IPS DF 6.9 (cell line): Measurements from ENCODE around the gene PLXDC1.
"Not testable (repeated sequence)": the region's sequence is repeated elsewhere in the genome, so short reads cannot be mapped to it uniquely, and the experiment has no call there.

Experiments
- DNase-seq: peaks from one replicate; pipeline ENCODE4 v3.0.0-alpha.2; 2013; ENCODE audit warnings: low read depth, low spot score
- H3K27ac ChIP-seq: one replicate; pipeline ENCODE4 v1.5.1; 2013; ENCODE audit warnings: low read length, control low read depth
- H3K27me3 ChIP-seq: 2 replicates; pipeline ENCODE4 v1.6.1; 2013; ENCODE audit warnings: mild to moderate bottlenecking, low read length; ENCODE audit not compliant: control insufficient read depth, insufficient read depth
- H3K36me3 ChIP-seq: 2 replicates; pipeline ENCODE4 v1.6.1; 2013; ENCODE audit warnings: low read length; ENCODE audit not compliant: control insufficient read depth, insufficient read depth
- H3K4me1 ChIP-seq: 2 replicates; pipeline ENCODE4 v1.6.1; 2013; ENCODE audit warnings: low read length; ENCODE audit not compliant: control insufficient read depth, insufficient read depth
- H3K4me3 ChIP-seq: 2 replicates; pipeline ENCODE4 v1.5.1; 2013; ENCODE audit warnings: mild to moderate bottlenecking, low read length
- H3K9me3 ChIP-seq: 2 replicates; pipeline ENCODE4 v1.6.1; 2013; ENCODE audit warnings: low read length, inconsistent platforms; ENCODE audit not compliant: control insufficient read depth, insufficient read depth
- WGBS: extraction: QIAGEN DNeasy Blood & Tissue Kit; methylation state at CpG from one replicate; pipeline ENCODE4 v1.1.7; 2013; ENCODE audit warnings: mixed read lengths, missing lambda C conversion rate; ENCODE audit not compliant: insufficient read length, insufficient coverage; 5-methylcytosine and 5-hydroxymethylcytosine counted together

The PLXDC1 gene

GRCh38 chr17:39071573-39071972 lies 79.9 kb downstream of the PLXDC1 start:
- Histone ChIP-seq H3K4me3 (no peak overlapping the region), H3K36me3 (no peaks in the 10 kb centered on the region), H3K27ac (no peak overlapping the region), H3K9me3 (no peaks in the 10 kb centered on the region), H3K27me3 (no peaks in the 10 kb centered on the region), H3K4me1 (peaks cover 2% of the 10 kb centered on the region; the same call in 1 of the 2 replicates)
- WGBS: no CpG with 5 or more reads among the region's 4 CpGs
- DNase-seq: no peak

GRCh38 chr17:39069114-39069756 lies 82.2 kb downstream of the PLXDC1 start:
- Histone ChIP-seq H3K27me3 (no peaks in the 10 kb centered on the region), H3K4me3 (no peak overlapping the region), H3K4me1 (peaks cover 4% of the 10 kb centered on the region), H3K36me3 (no peaks in the 10 kb centered on the region), H3K27ac (no peak overlapping the region), H3K9me3 (no peaks in the 10 kb centered on the region)
- WGBS: no CpG with 5 or more reads among the region's 8 CpGs
- DNase-seq: no peak

- no peak overlapping the region for H3K27ac ChIP-seq
- WGBS: no CpG with 5 or more reads among the region's 5 CpGs
Observed at GRCh38 chr17:39064819-39065218, 86.6 kb downstream of the PLXDC1 start.

GRCh38 chr17:39064374-39064773 lies 87.1 kb downstream of the PLXDC1 start:
- Histone ChIP-seq H3K9me3 (no peaks in the 10 kb centered on the region), H3K27ac (no peak overlapping the region), H3K27me3 (no peaks in the 10 kb centered on the region), H3K36me3 (no peaks in the 10 kb centered on the region), H3K4me3 (no peak overlapping the region), H3K4me1 (peaks cover 2% of the 10 kb centered on the region; the same call in 1 of the 2 replicates)
- DNase-seq: no peak
- no CpG with 5 or more reads among the region's 5 CpGs for WGBS

More at GRCh38 chr17:39064819-39065218, 86.6 kb downstream of the PLXDC1 start:
- no peaks in the 10 kb centered on the region for H3K9me3 ChIP-seq
- no peak overlapping the region for H3K4me3 ChIP-seq
- H3K4me1 ChIP-seq: peaks cover 2% of the 10 kb centered on the region
- no peaks in the 10 kb centered on the region for H3K27me3 ChIP-seq
- no peak for DNase-seq
- H3K36me3 ChIP-seq: no peaks in the 10 kb centered on the region

- no CpG with 5 or more reads among the region's 1 CpG for WGBS
- Histone ChIP-seq H3K4me1 (peaks cover 2% of the 10 kb centered on the region; the same call in 1 of the 2 replicates), H3K4me3 (no peak overlapping the region), H3K9me3 (no peaks in the 10 kb centered on the region), H3K36me3 (no peaks in the 10 kb centered on the region), H3K27ac (no peak overlapping the region), H3K27me3 (no peaks in the 10 kb centered on the region)
- no peak for DNase-seq
Observed at GRCh38 chr17:39063681-39064069, 87.8 kb downstream of the PLXDC1 start.

- Histone ChIP-seq H3K27me3 (no peaks in the 10 kb centered on the region), H3K36me3 (no peaks in the 10 kb centered on the region), H3K4me1 (peaks cover 2% of the 10 kb centered on the region; the same call in 1 of the 2 replicates), H3K4me3 (no peak overlapping the region), H3K9me3 (no peaks in the 10 kb centered on the region), H3K27ac (no peak overlapping the region)
- DNase-seq: no peak
- no CpG with 5 or more reads among the region's 8 CpGs for whole genome bisulfite sequencing
Observed at GRCh38 chr17:39062846-39063680, 88.4 kb downstream of the PLXDC1 start.

GRCh38 chr17:39058524-39058923 lies 92.9 kb downstream of the PLXDC1 start:
- no peak for DNase-seq
- no peak overlapping the region for H3K4me3 ChIP-seq
- no peak overlapping the region for H3K27ac ChIP-seq
- H3K4me1 ChIP-seq: no peaks in the 10 kb centered on the region; the same call in 1 of the 2 replicates
- no peaks in the 10 kb centered on the region for H3K36me3 ChIP-seq
- H3K9me3 ChIP-seq: no peaks in the 10 kb centered on the region
- no CpG with 5 or more reads among the region's 5 CpGs for WGBS
- no peaks in the 10 kb centered on the region for H3K27me3 ChIP-seq

GRCh38 chr17:39057701-39058206 lies 93.7 kb downstream of the PLXDC1 start:
- no CpG with 5 or more reads among the region's 11 CpGs for WGBS
- no peaks in the 10 kb centered on the region; the same call in 1 of the 2 replicates for H3K4me1 ChIP-seq
- H3K27me3 ChIP-seq: no peaks in the 10 kb centered on the region
- H3K4me3 ChIP-seq: no peak overlapping the region
- H3K27ac ChIP-seq: no peak overlapping the region
- DNase-seq: no peak
- no peaks in the 10 kb centered on the region for H3K36me3 ChIP-seq
- no peaks in the 10 kb centered on the region for H3K9me3 ChIP-seq

- H3K9me3 ChIP-seq: no peaks in the 10 kb centered on the region
- H3K4me3 ChIP-seq: no peak overlapping the region
- no CpG with 5 or more reads among the region's 2 CpGs for WGBS
- no peaks in the 10 kb centered on the region for H3K27me3 ChIP-seq
- no peak for DNase-seq
- H3K27ac ChIP-seq: no peak overlapping the region
- H3K36me3 ChIP-seq: no peaks in the 10 kb centered on the region
- H3K4me1 ChIP-seq: no peaks in the 10 kb centered on the region; the same call in 1 of the 2 replicates
Observed at GRCh38 chr17:39054111-39054645, 97.3 kb downstream of the PLXDC1 start.

- H3K9me3 ChIP-seq, H3K4me1 ChIP-seq, H3K27me3 ChIP-seq, H3K27ac ChIP-seq, DNase-seq, H3K4me3 ChIP-seq, H3K36me3 ChIP-seq: not testable (repeated sequence)
- WGBS: no CpG with 5 or more reads among the region's 3 CpGs
Observed at GRCh38 chr17:39052423-39052822, 99.0 kb downstream of the PLXDC1 start.
